SKM-1 treated with dmso at 0.1 percent for 144 hours (cell line): ENCODE measurements around the gene KMT2C.
"Not testable (repeated sequence)": the region's sequence is repeated elsewhere in the genome, so short reads cannot be mapped to it uniquely, and the experiment has no call there.

ENCODE experiments used
- DNase-seq: peaks from one replicate; lab custom pipeline; 2025; ENCODE audit not compliant: unreplicated experiment; lab: John Stamatoyannopoulos, UW

Gene KMT2C

DNA sequence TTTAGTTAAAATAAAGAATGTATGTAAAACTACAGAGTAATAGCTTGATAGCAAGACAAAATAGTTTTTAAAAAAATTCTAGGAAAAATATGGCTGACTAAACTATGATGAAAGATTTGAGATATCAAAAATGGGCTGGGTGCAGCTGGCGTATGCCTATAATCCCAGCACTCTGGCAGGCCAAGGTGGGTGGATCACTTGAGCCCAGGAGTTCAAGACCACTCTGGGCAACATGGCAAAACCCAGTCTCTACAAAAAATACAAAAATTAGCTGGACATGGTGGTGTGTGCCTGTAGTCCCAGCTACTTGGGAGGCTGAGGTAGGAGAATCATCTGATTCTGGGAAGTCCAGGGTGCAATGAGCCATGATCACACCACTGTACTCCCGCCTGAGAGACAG, 29.8 kb downstream of the KMT2C start:
- DNase-seq: not testable (repeated sequence)

DNA sequence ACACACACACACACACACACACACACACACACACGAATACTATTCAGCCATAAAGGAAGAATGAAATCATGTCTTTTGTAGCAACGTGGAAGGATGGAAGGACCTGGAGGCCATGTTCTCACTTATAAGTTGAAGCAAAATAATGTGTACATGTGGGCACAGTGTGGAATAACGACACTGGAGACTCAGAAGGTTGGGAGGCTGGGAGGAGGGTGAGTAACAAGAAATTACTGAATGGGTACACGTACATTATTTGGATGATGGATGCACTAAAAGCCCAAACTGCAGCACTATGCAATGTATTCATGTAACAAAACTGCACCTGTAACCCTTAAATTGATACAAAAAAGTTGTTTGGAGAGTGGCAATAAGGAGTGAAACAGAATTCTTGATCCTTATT, 32.1 kb downstream of the KMT2C start:
- no peak for DNase-seq

DNA sequence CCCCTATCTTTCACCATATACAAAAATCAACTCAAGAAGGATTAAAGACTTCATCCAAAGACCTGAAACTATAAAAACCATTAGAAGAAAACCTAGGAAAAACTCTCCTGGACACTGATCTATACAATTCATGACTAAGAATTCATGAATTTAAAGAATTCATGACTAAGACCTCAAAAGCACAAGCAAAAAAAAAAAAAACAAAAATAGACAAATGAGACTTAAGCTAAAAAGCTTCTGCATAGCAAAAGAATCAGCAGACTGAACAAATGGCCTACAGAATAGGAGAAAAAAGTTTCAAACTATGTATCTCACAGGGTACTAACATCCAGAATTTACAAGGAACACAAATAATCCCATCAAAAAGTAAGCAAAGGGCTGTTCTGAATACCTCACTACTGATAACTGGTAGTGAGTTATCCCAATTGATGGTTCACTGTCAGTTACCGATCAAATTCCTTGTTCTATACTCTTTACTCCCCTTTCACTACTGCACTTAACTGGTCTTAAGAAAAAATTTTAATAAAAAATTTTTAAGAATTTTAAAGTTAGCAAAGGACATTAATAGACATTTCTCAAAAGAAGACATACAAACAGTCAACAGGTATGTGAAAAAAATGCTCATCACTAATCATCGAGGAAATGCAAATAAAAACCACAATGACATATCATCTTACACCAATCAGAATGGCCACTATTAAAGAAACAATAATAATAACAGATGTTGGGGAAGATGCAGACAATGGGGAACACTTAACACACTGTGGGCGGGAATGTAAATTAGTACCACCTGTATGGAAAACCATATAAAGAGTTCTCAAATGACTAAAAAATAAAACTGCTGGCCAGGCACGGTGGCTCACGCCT, 33.2 kb downstream of the KMT2C start:
- DNase-seq: no peak

DNA sequence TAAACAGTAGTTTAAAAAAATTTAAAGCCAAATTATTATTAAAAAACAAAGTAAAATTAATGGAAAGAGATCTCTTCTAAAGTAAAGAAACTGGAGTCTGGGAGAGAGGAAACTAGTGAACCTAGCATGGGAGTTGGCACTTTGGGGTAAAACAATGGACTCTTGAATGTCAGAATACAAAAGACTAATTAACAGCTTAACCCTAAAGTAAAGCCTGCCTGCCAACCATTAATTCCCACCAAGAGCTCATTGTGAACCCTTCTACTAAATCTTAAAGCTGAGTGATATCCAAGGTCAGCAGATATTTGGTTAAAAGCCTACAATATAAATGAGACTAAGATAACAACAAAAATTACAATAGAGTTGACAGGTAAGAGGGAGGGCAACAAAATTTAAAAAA, 36.5 kb downstream of the KMT2C start:
- DNase-seq: no peak

DNA sequence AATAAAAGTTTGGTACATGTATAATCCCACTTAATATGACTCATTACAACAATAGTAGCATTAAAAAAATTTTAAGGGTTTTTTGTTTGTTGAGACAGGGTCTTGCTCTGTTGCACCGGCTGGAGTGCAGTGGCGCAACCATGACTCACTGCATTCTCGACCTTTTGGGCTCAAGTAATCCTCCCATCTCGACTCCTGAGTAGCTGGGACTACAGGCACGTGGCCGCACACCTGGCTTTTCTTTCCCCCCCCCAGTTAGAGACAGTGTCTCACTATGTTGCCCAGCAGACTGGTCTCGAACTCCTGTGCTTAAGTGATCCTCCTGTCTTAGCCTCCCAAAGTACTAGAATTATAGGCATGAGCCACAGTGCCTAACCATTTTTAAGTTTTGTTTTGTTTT, 40.7 kb downstream of the KMT2C start:
- DNase-seq: no peak

DNA sequence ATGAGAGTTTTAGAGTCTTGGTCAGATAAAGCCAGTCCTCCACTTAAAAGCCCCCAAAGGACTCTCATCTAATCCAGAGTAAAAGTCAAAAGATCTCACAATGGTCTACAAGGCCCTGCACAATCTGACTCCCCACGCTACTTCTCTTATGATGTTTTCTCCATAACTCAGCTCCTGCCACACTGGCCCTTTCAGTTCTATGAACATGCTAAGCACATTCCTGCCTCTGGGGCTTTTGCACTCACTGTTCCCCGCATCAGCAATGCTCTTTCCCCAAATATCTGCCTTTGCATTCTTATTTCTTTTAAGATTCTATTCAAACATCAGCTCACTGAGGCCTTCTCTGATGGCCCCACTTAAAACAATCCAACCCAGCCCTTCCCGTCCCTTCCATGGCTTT, 41.6 kb downstream of the KMT2C start:
- not testable (repeated sequence) for DNase-seq

DNA sequence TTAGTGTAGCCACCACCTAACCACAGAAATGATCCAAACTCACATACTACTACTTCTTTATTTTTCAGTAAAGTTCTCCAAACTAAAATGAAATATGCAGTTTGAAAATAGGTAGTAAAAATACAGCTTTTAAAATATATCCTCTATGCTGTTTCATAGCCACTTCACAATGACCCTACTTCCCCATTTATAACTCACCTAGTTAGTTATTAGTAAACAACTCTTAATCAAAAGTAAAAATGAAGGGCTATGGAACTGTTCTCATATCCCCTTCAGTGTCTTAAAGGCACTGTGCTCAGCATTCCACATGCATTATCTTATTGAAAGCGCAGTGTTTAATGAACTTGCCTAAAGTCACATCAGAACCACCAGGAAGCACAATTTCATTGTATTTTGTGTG, 43.5 kb downstream of the KMT2C start:
- DNase-seq: no peak

DNA sequence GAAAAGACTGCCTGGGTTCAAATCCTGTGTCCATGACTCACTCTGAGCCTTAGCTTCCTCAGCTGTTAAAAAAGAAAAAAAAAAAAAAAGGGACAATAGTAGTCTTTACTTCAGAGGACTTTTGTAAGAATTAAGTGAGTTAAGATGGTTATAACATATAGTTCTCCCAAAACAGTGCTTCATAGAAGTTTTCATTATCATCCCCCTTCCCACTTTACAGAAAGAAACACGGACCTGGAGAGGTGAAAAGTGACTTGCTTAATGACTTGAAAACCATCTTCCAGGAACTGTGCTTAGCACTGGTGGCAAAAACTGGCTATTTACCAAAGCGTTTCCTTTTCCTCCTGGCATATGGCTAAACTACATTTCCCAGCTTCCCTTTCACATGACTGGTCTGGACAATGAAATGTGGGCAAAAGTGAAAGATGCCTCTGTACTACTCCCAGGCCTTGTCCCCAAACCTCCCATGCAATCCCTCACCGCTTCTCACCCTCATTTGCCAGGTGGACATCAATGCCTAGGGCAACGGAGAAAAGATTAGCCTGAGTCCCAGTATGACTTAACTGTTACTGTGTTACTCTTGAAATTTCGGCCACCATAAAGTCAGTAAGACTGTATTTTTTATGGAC, 49.6 kb downstream of the KMT2C start:
- not testable (repeated sequence) for DNase-seq

DNA sequence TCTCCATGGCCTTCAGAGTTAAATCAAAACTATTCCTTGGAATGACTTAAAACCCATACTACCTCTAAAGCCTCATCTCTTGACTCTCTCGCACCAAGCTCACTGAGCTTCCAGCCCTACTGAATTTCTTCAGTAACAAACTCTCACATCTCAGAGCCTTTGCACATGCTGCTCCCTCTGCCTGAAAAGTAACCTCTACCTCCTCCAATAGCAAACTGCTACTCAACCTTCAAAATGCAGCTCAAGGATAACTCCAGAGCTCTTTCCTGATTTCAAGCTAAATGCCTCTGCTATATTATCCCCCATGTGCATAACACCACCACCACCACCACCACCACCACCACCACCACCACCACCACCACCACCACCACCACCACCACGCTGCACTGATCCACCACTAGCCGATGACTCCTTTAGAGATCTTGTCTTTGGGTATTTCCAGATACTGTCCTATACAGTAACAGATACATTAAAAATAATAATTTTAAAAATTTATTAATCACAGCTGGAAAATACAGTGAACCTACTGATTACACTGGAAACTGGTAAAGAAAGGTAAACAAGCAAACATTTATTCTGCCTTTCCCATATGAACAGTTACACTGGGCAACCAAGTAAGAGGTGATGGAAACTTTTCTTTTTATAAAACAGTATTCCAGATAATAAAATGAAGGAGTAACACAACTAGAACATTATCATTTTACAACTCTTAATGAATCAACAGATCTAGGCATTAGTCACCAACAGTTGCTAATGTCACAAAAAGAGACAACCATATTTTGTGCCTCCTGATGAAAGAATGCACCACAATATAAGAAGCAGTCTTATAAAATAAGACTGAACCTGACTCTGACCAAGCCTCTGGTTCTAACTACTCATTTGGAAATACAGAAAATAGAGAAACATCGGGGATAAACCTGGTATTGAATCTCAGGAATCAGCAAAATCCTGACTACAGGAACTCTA, 51.3 kb downstream of the KMT2C start:
- DNase-seq: not testable (repeated sequence)

DNA sequence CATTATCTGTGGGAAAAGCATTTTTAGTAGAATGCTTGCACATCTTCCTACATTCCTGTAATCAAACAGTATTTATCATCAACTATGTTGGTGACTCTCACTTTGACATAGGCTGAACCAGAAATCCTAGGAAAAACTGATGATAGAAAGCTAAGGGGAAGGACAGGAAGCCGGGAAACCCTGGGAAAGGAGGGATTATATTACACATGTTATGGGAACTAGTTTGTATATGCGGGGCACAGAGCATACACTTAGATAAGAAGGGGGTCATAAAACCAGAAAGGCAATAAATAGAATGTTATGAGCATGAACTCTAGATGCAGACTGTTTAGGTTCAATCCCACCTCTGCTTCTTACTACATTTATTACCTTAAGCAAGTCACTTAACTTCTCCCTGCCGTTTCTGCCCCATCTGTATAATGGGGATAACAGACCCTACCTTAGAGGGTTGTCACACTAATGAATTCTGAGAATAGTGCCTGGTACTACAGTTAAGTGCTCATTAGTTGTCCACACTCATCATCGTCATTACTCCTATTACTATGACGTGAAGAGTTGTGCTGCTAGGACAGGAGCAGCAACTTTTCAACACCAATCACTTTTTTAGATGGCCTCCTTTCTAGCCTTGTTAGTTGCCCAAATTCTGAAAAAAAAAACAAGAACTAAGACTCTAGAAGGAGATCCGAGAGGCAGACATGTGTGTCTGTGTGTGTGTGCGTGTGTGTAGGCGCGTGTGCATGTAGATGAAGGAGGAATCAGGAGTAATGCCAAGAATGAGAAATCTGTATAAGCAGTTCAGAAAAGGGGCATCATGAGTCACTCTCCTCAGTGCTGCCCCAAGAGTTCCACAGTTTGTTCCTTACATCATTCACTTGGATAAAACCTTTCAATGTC, 52.2 kb downstream of the KMT2C start:
- no peak for DNase-seq

DNA sequence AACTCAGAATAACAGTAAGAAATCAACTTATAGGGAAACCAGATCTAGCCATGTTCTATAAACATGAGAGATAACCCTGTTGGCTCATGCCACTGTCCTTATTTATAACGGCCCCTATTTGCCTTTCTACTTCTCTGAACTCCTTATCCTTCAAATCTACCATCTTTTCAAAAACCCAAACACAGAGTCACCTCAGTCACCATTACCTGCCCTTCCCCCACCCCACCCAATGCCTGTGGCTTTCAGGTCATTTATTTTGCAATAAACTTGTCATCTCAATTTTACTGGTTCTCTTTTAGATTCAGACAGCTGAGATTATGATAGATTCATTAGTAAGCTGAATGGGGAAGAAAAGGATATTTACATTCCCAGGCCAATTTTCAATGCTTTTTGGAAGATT, 53.6 kb downstream of the KMT2C start:
- no peak for DNase-seq

DNA sequence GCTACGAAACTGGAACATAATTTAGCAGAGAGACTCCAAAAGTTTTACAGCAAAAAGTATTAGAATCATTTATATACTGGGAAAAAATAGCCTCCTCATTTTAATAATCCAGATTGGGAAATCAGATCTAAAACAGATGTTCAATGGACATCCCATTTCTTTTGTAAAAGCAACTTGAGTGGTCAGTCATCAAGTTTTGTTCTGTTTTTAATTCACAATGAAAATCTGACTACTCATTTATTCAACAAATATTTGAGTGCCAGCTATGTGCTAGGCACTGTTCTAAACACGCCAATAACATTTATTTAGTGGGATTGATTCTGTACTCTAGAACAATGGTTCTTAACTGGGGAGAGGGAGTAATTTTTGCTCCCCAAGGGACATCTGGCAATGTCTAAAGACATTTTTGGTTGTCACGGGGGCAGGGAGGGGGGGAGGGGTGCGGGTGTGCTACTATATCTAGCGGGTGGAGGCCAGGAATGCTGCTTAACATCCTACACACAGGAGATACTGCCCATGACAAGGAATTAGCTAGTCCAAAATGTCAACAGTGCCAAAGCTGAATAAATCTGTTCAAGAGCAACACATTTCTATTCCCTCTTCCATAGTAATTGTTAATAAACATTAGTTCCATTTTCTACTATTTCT, 54.7 kb downstream of the KMT2C start:
- DNase-seq: not testable (repeated sequence)

DNA sequence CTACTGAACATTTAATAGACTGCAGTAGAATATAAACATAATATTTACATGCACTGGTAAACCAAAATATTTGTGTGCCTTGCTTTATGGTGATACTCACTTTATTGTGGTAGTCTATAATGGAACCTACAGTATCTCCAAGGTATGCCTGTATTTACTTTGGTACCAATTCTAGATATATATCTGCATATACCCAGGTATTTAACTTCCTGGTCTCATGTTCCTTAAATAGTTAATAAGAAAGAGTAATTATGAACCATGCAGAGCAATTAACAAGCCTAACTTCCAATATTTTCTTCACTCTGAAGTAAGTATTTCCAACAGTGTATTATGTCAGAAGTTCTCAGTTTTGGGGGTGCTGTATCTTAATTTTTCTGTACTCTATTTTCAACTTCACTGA, 57.3 kb downstream of the KMT2C start:
- DNase-seq: not testable (repeated sequence)

DNA sequence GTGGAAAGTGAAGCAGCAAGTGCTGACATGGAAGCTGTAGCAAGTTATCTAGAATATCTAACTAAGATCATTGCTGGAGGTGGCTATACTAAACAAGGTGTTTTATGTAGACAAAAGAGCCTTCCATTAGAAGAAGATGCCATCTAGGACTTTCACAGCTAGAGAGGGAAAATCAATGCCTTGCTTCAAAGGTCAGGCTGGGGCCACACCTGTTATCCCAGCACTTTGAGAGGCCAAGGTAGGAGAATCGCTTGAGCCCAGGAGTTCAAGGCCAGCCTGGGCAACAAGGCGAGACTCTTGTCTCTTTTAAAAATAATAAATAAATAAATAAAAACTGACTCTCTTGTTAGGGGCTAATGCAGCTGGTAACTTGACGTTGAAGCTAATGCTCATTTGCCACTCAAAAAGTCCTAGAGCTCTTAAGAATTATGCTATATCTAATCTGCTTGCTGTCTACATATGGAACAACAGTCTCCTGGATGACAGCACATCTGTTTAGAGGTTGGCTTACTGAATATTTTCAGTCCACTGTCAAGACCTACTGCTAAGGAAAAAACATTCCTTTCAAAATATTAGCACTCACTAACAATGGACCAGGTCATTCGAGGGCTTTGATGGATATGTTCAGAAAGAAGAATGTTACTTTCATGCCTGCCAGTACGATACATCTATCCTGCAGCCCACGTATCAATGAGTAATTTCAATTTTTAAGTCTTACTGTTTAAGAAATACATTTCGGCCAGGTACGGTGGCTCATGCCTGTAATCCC, 58.9 kb downstream of the KMT2C start:
- DNase-seq: not testable (repeated sequence)

DNA sequence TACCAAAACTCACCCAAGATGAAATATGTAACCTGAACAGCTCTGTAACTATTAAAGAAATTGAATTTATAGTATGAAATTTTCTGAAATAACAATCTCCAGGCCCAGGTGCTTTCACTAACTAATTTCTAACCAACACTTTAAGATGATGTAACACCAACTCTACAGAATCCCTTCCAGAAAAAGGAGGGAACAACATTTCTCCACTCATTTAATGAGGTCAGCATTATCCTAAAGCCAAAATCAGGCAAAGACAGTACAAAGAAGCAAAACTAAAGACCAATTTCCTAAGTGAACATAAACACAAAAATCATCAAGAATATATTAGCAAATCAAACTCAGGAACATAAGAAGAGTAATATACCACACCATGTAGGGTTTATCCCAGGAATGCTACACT, 65.5 kb downstream of the KMT2C start:
- no peak for DNase-seq

DNA sequence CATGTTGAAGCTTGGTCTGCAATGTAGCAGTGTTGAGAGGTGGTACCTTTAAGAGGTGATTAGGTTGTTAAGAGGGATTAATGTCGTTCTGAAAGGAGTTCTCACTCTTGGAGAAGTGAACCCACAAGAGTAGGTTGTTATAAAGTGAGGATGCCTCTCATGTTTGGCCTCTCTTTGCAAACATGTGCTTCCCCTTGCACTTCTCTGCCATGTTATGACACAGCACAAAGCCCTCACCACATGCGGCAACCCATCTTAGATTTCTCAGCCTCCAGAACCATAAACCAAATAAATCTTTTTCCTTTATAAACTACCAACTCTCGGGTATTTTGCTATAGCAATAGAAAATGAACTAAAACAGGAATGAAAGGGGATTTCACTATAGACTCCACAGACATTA, 66.3 kb downstream of the KMT2C start:
- DNase-seq: no peak

DNA sequence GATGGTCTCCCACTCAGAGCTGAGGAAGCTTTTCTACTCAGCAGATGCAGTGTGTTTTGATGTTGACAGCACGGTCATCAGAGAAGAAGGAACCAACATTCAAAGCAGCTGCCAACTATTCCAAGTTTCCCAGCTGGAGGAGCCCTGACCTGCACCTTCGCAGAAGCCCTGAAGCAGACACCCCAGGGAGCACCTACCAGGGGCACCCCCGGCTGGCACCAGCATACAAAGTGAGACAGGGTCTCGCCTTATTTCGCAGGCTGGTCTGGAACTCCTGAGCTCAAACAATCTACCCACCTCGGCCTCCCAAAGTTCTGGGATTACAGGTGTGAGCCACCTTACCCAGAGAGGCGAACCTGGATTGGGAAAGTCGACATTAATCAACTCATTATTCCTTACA, 68.6 kb downstream of the KMT2C start:
- DNase-seq: no peak

DNA sequence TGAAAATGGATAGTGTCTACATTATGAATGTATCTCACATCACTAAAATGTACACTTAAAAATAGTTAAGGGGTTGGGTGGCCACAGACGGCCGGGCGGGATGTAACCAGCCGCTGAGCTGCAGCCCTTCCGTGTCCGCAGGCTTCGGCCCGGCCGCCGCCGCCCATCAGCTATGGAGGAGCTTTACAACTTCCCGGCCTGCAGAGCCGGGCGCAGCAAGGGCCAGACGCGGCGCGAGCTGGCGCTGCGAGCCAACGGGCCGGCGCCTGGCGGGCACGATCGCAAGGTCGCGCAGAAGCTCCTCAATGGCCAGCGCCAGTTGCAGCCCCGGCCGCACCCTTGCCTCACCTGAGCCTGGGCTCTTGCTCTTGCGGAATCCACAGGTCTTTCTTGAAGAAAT, 69.1 kb downstream of the KMT2C start:
- no peak for DNase-seq

DNA sequence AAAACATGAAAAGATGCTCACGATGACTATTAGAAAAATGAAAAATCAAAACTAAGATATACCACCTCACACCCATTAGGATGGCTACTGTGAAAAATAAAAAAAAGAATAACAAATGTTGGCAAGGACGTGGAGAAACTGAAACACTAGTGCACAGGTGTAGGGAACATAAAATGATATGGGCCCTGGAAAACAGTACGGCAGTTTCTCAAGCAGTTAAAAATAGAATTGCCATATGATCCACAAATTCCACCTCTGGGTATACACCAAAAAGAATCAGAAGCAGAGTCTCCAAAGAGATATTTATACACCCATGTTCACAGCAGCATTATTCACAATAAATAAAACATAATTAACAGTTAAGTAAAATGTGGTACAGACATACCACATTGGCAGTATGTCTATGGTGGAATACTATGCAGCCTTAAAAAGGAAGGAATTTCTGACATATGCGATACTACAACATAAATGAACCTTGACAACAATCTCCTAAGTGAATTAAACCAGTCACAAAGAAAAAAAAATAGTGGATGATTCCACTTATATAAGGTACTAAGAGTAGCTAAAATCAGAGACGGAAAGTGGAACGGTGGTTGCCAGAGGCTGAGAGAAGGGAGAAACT, 69.7 kb downstream of the KMT2C start:
- DNase-seq: no peak
